ENCODE results near the gene CNTNAP1. TPM values are rescaled to one million over a fixed set of nuclear protein-coding genes. Genes with fewer than 3 reads are reported as not detected.

The CNTNAP1 gene
- total and polyA plus RNA-seq, 9 of the 15 experiments (the other 6 are each of a cell fraction or from before 2014, with no cell fraction given), result 0.10 to 1.8 (median 0.62) TPM

DNA sequence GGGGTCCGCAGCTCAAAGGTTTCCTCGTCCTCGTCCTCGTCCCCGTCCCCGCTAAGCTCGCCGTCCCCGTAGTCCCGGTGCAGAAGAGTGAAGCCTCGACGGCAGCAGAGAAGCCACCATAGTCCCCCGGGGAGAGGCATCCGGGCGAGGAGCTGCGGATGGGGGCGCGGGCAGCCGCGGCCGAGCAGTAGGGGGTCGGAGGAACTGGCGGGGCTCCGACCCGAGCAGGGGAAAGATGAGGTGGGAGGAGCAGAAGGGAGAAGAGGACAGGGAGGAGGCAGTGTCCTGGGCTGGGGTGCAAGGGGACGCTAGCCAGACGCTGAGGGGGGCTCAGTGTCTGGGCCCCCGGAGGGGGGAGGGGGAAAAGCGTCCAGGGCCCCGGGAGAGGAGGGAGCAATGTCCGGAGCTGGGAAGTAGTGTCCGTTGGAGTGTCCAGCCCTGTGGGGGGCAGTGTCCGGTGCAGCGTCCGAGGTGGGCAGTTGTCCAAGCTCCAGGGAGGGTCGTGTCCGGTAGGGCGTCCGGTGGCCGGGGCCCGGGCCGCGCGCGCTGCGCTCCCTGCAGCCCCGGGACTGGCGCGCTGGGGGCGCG is 5.8 kb upstream of the CNTNAP1 start, which contains the start of gene PLEKHH3 (continued):
- TF ChIP-seq POLR3G (IDR thresholded peaks at IDR 0.05; ENCODE audit: extremely low read depth, insufficient read length, insufficient replicate concordance), result no peak
- TF ChIP-seq RUNX1 (IDR thresholded peaks at IDR 0.05; ENCODE audit: low read depth), result no peak
- TF ChIP-seq POLR2AphosphoS5 (IDR thresholded peaks at IDR 0.05; ENCODE audit: control insufficient read depth, insufficient read depth, low read depth, low read length), result no peak
- TF ChIP-seq UBTF (IDR thresholded peaks at IDR 0.05; ENCODE audit: borderline replicate concordance in 1 of 2, low read depth in 2 of 2, low read length in 2 of 2), result no peak; a peak in 1 of 4 replicates
- TF ChIP-seq FOS (IDR thresholded peaks at IDR 0.05; ENCODE audit: extremely low read depth, insufficient read length), result no peak
- TF ChIP-seq MTF1 (CRISPR knock-in tag; IDR thresholded peaks at IDR 0.05; ENCODE audit: borderline replicate concordance), result no peak
- peak; percentile 73 for TF ChIP-seq RB1 (IDR thresholded peaks at IDR 0.05; ENCODE audit: low read depth)
- TF ChIP-seq ETV5 (CRISPR knock-in tag; IDR thresholded peaks at IDR 0.05; ENCODE audit: low read depth), result peak; percentile 59
- TF ChIP-seq ERF (CRISPR knock-in tag; IDR thresholded peaks at IDR 0.05), result no peak
- TF ChIP-seq, protein P1, sequence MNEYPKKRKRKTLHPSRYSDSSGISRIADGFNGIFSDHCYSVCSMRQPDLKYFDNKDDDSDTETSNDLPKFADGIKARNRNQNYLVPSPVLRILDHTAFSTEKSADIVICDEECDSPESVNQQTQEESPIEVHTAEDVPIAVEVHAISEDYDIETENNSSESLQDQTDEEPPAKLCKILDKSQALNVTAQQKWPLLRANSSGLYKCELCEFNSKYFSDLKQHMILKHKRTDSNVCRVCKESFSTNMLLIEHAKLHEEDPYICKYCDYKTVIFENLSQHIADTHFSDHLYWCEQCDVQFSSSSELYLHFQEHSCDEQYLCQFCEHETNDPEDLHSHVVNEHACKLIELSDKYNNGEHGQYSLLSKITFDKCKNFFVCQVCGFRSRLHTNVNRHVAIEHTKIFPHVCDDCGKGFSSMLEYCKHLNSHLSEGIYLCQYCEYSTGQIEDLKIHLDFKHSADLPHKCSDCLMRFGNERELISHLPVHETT (CRISPR knock-in tag; conservative IDR thresholded peaks at IDR 0.05 in 1 of 2, IDR thresholded peaks at IDR 0.05 in 1 of 2), result peak in 1 of 2 experiments; percentile 89; a peak in 2 of 4 replicates
- TF ChIP-seq BHLHE40 (IDR thresholded peaks at IDR 0.05; ENCODE audit: low read length), result no peak
- no peak for TF ChIP-seq MCM2 (IDR thresholded peaks at IDR 0.05; ENCODE audit: low read depth)
- no peak for TF ChIP-seq RFX5 (IDR thresholded peaks at IDR 0.05; ENCODE audit: low read depth, low read length)
- 0 out of 2 replicates have a peak, but pooled peaks have one; percentile 13 for TF ChIP-seq PTBP1 (IDR thresholded peaks at IDR 0.05; ENCODE audit: low read depth, low read length)
- 0 out of 2 replicates have a peak, but pooled peaks have one; percentile 53 for TF ChIP-seq ETV1 (tag; conservative IDR thresholded peaks at IDR 0.05; ENCODE audit: low read depth)
- TF ChIP-seq PRPF4 (IDR thresholded peaks at IDR 0.05; ENCODE audit: insufficient read depth, low read depth, low read length, poor library complexity, severe bottlenecking), result no peak
- TF ChIP-seq XRCC3 (IDR thresholded peaks at IDR 0.05), result no peak
- no peak for TF ChIP-seq RBM39 (optimal IDR thresholded peaks at IDR 0.05; ENCODE audit: low read depth, low read length)
- TF ChIP-seq ZNF3 (CRISPR knock-in tag; IDR thresholded peaks at IDR 0.05), result no peak
- no peak for TF ChIP-seq ZNF561 (CRISPR knock-in tag; conservative IDR thresholded peaks at IDR 0.05)
- TF ChIP-seq SNIP1 (IDR thresholded peaks at IDR 0.05; ENCODE audit: low read depth), result 0 out of 2 replicates have a peak, but pooled peaks have one; percentile 18
- TF ChIP-seq SMAD2 (IDR thresholded peaks at IDR 0.05; ENCODE audit: low read depth, low read length), result no peak
- TF ChIP-seq ZNF212 (CRISPR knock-in tag; IDR thresholded peaks at IDR 0.05), result no peak
- TF ChIP-seq, protein P2, sequence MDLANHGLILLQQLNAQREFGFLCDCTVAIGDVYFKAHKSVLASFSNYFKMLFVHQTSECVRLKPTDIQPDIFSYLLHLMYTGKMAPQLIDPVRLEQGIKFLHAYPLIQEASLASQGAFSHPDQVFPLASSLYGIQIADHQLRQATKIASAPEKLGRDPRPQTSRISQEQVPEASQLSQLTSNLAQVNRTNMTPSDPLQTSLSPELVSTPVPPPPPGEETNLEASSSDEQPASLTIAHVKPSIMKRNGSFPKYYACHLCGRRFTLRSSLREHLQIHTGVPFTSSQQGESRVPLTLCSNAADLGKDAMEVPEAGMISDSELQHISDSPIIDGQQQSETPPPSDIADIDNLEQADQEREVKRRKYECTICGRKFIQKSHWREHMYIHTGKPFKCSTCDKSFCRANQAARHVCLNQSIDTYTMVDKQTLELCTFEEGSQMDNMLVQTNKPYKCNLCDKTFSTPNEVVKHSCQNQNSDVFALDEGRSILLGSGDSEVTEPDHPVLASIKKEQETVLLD (IDR thresholded peaks at IDR 0.05), result peak; percentile 81
- TF ChIP-seq LCOR (CRISPR knock-in tag; IDR thresholded peaks at IDR 0.05), result 0 out of 2 replicates have a peak, but pooled peaks have one; percentile 7

Measured in K562 (cell line).